Subcutaneous abdominal adipose tissue (tissue), 5 donors: ENCODE data around the gene CDC42BPB.

Source experiments
- H3K27ac ChIP-seq: one replicate; pipeline ENCODE4 v1.7.0; 2013; ENCODE audit warnings: low read depth, mild to moderate bottlenecking, inconsistent platforms, low read length, moderate library complexity
- H3K27me3 ChIP-seq, 5 donors: one replicate each; pipeline ENCODE4 v1.7.0; 2013; ENCODE audit warnings: low read length in 5 of 5, inconsistent platforms in 1 of 5; ENCODE audit not compliant: control insufficient read depth in 5 of 5, insufficient read depth in 4 of 5
- H3K36me3 ChIP-seq, 5 donors: one replicate each; pipeline ENCODE4 v1.7.0; 2013; ENCODE audit warnings: low read length in 5 of 5; ENCODE audit not compliant: control insufficient read depth in 5 of 5, insufficient read depth in 5 of 5
- H3K4me1 ChIP-seq, 5 donors: one replicate each; pipeline ENCODE4 v1.7.0; 2013; ENCODE audit warnings: low read length in 5 of 5, mild to moderate bottlenecking in 3 of 5, moderate library complexity in 1 of 5; ENCODE audit not compliant: control insufficient read depth in 5 of 5, insufficient read depth in 5 of 5
- H3K4me3 ChIP-seq, 5 donors: one replicate each; pipeline ENCODE4 v1.7.0; 2013; ENCODE audit warnings: low read length in 5 of 5, low read depth in 1 of 5
- H3K9ac ChIP-seq, 5 donors: one replicate each; pipeline ENCODE4 v1.7.0; 2013; ENCODE audit warnings: low read length in 5 of 5, mild to moderate bottlenecking in 4 of 5, moderate library complexity in 3 of 5
- H3K9me3 ChIP-seq, 5 donors: one replicate each; pipeline ENCODE4 v1.7.0; 2013; ENCODE audit warnings: low read length in 5 of 5; ENCODE audit not compliant: control insufficient read depth in 5 of 5
- donor health status: healthy.
- donor health status: healthy.
- donor health status: healthy.
- donor health status: healthy.
- donor health status: healthy.

CDC42BPB gene

GRCh38 chr14:103001226-103001625, 56.1 kb downstream of the CDC42BPB start:
- Histone ChIP-seq H3K4me1 (peaks cover 0 to 9% (median 8%) of the 10 kb centered on the region in 5 donors), H3K27ac (no peak overlapping the region), H3K4me3 (no peak overlapping the region), H3K9ac (no peak overlapping the region), H3K36me3 (peaks cover 0 to 77% (median 67%) of the 10 kb centered on the region in 5 donors), H3K9me3 (no peaks in the 10 kb centered on the region), H3K27me3 (no peaks in the 10 kb centered on the region)

- Histone ChIP-seq H3K9me3 (no peaks in the 10 kb centered on the region), H3K9ac (no peak overlapping the region), H3K36me3 (peaks cover 0 to 80% (median 69%) of the 10 kb centered on the region in 5 donors), H3K27me3 (no peaks in the 10 kb centered on the region), H3K27ac (no peak overlapping the region), H3K4me3 (no peak overlapping the region), H3K4me1 (peaks cover 0 to 9% (median 8%) of the 10 kb centered on the region in 5 donors)
Observed at GRCh38 chr14:103000291-103000921, 56.9 kb downstream of the CDC42BPB start.

- peaks cover 0 to 84% (median 74%) of the 10 kb centered on the region in 5 donors for H3K36me3 ChIP-seq
Observed at GRCh38 chr14:102999227-102999895, 58.0 kb downstream of the CDC42BPB start.

GRCh38 chr14:102998393-102998792, 59.0 kb downstream of the CDC42BPB start:
- H3K9ac ChIP-seq: no peak overlapping the region
- no peak overlapping the region for H3K27ac ChIP-seq
- no peaks in the 10 kb centered on the region for H3K9me3 ChIP-seq
- H3K36me3 ChIP-seq: peaks cover 0 to 87% (median 74%) of the 10 kb centered on the region in 5 donors
- no peak overlapping the region for H3K4me3 ChIP-seq
- H3K4me1 ChIP-seq: peaks cover 0 to 4% (median 0%) of the 10 kb centered on the region in 5 donors
- H3K27me3 ChIP-seq: no peaks in the 10 kb centered on the region

More at GRCh38 chr14:102999227-102999895, 58.0 kb downstream of the CDC42BPB start:
- H3K4me1 ChIP-seq: peaks cover 0 to 9% (median 6%) of the 10 kb centered on the region in 5 donors
- H3K4me3 ChIP-seq: no peak overlapping the region
- no peak overlapping the region for H3K27ac ChIP-seq
- H3K9me3 ChIP-seq: no peaks in the 10 kb centered on the region
- H3K27me3 ChIP-seq: no peaks in the 10 kb centered on the region
- no peak overlapping the region for H3K9ac ChIP-seq

GRCh38 chr14:102996941-102997340, 60.4 kb downstream of the CDC42BPB start:
- Histone ChIP-seq H3K4me1 (peaks cover 0 to 4% (median 0%) of the 10 kb centered on the region in 5 donors), H3K9me3 (no peaks in the 10 kb centered on the region), H3K27me3 (no peaks in the 10 kb centered on the region), H3K9ac (no peak overlapping the region), H3K27ac (no peak overlapping the region), H3K4me3 (no peak overlapping the region), H3K36me3 (peaks cover 0 to 82% (median 67%) of the 10 kb centered on the region in 5 donors)

- no peak overlapping the region for H3K9ac ChIP-seq
- peaks cover 0 to 4% (median 0%) of the 10 kb centered on the region in 5 donors for H3K4me1 ChIP-seq
- peaks cover 7 to 80% (median 66%) of the 10 kb centered on the region in 5 donors for H3K36me3 ChIP-seq
- no peaks in the 10 kb centered on the region for H3K27me3 ChIP-seq
- no peak overlapping the region for H3K27ac ChIP-seq
- H3K4me3 ChIP-seq: no peak overlapping the region
- H3K9me3 ChIP-seq: no peaks in the 10 kb centered on the region
Observed at GRCh38 chr14:102994689-102995088, 62.7 kb downstream of the CDC42BPB start.

GRCh38 chr14:102993523-102993922, 63.8 kb downstream of the CDC42BPB start:
- peaks cover 15 to 79% (median 65%) of the 10 kb centered on the region in 5 donors for H3K36me3 ChIP-seq
- no peak overlapping the region for H3K9ac ChIP-seq
- no peak overlapping the region for H3K4me3 ChIP-seq
- H3K9me3 ChIP-seq: peaks cover 0 to 7% (median 5%) of the 10 kb centered on the region in 5 donors
- peaks cover 0 to 4% (median 0%) of the 10 kb centered on the region in 5 donors for H3K4me1 ChIP-seq
- no peak overlapping the region for H3K27ac ChIP-seq
- no peaks in the 10 kb centered on the region for H3K27me3 ChIP-seq

GRCh38 chr14:102991376-102991775, 66.0 kb downstream of the CDC42BPB start:
- H3K36me3 ChIP-seq: peaks cover 22 to 78% (median 64%) of the 10 kb centered on the region in 5 donors
- H3K4me3 ChIP-seq: no peak overlapping the region
- H3K27ac ChIP-seq: no peak overlapping the region
- no peaks in the 10 kb centered on the region for H3K27me3 ChIP-seq
- no peak overlapping the region for H3K9ac ChIP-seq
- H3K4me1 ChIP-seq: peaks cover 0 to 4% (median 0%) of the 10 kb centered on the region in 5 donors
- H3K9me3 ChIP-seq: peaks cover 6 to 24% (median 17%) of the 10 kb centered on the region in 5 donors

- Histone ChIP-seq H3K27ac (no peak overlapping the region), H3K9ac (no peak overlapping the region), H3K9me3 (peaks cover 6 to 24% (median 17%) of the 10 kb centered on the region in 5 donors), H3K4me3 (no peak overlapping the region), H3K27me3 (no peaks in the 10 kb centered on the region), H3K4me1 (no peaks in the 10 kb centered on the region), H3K36me3 (peaks cover 24 to 84% (median 78%) of the 10 kb centered on the region in 5 donors)
Observed at GRCh38 chr14:102988054-102988453, 69.3 kb downstream of the CDC42BPB start.
